MV-4-11 (cell line): ENCODE data around the gene PAM16.
"Not testable (repeated sequence)": the region's sequence is repeated elsewhere in the genome, so short reads cannot be mapped to it uniquely, and the experiment has no call there.

ENCODE experiments used
- DNase-seq: peaks from one replicate; lab custom pipeline; 2025; lab: John Stamatoyannopoulos, UW

The PAM16 gene

DNA sequence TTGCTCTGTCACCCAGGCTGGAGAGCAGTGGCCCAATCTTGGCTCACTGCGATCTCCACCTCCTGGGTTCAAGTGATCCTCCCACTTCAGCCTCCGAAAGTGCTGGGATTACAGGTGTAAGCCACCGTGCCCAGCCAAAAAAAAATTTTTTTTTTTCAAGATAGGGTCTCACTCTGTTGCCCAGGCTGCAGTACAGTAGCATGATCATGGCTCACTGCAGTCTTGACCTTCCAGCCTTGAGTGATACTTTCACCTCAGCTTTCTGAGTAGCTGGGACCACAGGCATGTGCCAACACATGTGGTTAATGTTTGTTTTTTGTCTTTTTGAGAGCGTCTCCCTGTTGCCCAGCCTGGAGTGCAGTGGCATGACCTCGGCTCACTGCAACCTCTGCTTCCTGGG, 1.7 kb upstream of the PAM16 start:
- peak; percentile 34 for DNase-seq

DNA sequence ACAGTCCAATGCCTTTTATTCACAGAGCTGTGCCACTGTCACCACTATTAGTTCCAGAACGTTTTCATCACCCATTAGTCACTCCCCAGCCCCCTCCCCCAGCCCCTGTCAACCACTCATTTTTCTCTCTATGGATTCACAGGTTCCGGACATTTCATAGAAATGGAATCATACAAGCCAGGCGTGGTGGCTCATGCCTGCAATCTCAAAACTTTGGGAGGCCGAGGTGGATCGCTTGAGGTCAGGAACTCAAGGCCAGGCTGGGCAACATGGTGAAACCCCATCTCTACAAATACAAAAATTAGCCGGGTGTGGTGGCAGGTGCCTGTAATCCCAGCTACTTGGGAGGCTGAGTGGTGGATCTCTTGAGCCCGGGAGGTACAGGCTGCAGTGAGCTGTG, 759 bp upstream of the PAM16 start:
- no peak for DNase-seq

DNA sequence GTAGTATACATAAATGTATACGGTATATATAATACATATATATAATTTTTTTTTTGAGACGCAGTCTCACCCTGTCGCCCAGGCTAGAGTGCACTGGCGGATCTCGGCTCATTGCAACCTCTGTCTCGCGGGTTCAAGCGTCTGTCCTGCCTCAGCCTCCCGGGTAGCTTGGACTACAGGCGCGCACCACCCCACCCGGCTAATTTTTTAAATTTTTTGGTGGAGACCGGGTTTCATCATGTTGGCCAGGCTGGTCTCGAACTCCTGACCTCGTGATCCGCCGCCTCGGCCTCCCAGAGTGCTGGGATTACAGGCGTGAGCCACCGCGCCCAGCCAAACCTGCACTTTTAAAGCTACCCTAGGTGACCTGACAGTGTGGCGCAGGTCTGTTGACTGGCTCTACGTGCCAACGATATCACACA, 745 bp downstream of the PAM16 start:
- DNase-seq: no peak

DNA sequence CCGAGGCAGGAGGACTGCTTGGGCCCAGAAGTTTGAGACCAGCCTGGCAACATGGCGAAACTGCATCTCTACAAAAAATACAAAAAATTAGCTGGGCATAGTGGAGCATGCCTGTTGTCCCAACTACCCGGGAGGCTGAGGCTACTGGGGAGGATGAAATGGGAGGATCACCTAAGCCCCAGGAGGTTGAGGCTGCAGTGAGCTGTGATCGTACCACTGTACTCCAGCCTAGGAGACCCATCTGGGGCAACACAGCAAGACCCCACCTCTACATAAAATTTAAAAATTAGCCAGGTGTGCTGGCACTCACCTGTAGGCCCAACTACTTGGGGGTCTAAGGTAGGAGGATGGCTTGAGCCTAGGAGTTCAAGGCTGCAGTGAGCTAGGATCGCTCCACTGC, 1.8 kb downstream of the PAM16 start:
- DNase-seq: no peak

DNA sequence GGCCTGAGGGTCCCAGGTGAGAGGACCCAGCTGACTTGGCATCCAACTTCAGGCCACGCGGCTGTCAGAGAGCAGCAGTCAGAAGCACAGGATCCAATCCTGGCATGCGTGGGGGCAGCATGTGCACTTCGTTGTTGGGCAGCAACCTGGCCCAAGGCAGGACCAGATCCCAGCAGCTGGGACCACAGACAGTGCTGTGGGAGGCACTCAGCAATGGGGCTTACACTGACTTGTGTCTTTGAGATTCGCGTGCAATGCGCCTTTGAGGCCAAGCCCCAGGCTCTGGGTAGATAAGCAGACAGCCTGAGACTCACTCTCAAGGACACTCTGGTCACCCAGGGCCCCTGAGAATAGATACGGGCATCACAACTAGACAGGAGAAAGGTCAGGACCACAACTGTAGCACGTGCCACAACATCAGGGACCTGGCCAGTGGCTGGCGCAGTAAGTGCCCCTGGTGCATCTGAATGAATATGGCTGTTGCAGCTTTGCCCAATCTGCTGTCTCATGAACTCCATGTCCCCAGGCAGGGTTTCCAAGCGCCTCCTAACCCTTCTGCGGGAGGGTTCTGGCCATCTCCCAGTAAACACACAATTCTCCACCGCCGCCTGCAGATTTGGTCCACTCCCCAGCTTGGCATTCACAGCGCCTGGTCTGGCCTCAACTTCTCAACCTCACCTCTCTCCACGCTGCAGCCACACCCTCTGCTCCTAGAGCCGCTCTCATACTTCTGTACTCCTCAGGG, 3.2 kb downstream of the PAM16 start:
- DNase-seq: peak; percentile 39

DNA sequence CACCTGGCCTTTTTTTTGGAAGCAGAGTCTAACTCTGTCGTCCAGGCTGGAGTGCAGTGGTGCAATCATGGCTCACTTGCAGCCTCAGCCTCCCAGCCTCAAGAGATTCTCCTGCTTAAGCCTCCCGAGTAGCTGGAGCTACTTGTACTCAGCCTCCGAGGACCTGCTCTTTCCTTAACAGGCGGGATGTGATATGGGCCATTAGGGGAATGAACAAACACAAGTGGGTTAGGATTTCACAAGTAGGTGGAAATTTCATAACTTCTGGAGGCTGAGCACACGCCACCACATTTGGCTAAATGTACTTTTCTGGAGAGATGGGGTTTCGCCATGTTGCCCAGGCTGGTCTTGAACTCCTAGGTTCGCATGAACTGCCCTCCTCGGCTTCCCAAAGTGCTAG, 4.1 kb downstream of the PAM16 start:
- peak; percentile 88 for DNase-seq

DNA sequence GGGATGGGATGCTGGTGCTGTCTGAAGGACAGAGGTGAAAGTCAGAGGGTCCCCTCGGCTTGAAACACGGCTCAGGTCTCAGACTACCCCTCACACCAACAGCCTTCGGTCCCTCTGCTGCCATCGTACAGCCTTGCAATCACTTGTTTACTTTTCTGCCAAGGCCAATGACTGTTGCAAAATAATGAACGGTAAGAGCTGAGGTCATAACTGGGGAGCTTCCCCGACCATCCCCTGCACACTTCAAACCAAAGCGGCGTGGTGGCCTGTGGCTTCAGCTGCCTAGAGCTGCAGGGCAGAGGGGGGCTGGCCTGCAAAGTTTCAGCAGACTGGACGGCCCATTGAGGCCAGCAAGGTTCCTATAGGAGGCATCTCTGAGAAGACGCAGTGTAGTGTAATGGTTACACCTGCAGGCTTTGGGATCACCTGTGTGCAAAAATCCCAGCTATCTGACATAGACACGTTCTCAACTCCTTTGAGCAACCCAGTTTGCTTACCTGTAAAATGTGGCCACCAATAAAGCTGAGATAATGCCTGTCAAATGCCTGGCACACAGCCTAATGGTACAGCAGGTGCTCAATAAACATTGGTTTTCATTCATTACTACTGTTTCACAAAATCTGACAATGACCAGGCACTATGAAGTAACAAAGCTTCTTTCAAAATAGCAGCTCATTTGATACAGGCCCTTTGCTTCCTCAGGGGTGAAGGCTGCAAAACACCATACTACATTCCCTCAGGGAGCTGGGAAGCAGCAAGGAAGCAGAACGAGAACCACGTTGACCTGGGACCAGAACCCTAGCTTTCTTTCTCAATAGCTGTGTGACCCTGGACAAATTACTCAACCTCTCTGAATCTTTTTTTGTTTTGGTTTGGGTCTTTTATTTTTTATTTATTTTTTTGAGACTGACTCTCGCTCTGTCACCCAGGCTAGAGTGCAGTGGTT, 5.0 kb downstream of the PAM16 start:
- DNase-seq: peak; percentile 44

DNA sequence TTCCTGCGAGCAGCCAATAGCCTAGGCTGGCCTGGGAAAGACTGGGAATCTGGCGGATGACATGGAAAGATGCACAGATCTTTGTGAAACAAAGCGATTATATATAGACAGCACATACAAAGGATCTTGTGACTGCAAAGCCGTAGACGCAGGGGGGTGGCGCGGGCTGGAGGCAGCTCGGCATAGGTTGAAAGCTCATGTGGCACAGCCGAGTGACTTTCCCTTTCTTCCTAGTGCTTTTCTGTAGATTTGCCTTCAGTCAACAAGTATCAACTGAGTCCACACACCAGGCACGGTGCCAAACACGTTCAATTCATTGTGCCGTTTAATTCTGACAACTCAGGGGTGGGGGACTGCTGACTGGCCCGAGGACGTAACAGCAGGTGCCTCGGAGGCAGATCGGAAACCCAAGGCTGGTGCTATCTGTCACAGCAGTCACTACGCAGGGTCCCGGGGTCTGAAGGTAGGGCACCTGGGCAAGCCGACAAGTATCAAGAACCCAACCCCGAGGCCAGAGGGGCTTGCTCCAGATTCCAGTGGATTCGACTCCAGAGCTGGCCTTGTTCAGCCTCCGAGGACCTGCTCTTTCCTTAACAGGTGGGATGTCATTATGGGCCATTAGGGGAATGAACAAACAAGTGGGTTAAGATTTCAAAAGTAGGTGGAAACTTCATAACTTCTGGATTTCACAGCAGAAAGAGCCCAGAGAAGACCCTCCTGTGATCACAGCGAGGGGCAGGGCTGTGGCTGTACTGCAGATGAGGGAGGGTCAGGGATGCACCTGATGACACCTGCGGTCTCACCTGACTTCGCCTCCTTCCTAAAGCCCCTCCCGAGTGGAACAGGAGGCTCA, 5.9 kb downstream of the PAM16 start:
- no peak for DNase-seq

DNA sequence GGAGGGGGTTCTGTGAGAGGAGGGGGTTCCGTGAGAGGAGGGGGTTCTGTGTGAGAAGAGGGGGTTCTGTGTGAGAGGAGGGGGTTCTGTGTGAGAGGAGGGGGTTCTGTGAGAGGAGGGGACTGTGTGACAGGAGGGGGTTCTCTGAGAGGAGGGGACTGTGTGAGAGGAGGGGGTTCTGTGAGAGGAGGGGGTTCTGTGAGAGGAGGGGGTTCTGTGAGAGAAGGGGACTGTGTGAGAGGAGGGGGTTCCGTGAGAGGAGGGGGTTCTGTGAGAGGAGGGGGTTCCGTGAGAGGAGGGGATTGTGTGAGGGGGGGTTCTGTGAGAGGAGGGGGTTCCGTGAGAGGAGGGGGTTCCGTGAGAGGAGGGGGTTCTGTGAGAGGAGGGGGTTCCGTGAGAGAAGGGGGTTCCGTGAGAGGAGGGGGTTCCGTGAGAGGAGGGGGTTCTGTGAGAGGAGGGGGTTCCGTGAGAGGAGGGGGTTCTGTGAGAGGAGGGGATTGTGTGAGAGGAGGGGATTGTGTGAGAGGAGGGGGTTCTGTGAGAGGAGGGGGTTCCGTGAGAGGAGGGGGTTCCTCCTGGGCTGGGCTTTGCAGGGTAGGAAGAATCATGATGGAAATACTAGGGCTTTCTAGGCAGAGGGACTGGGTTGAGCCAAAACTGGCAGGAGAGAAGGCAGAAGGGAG, 6.7 kb downstream of the PAM16 start:
- DNase-seq: not testable (repeated sequence)

DNA sequence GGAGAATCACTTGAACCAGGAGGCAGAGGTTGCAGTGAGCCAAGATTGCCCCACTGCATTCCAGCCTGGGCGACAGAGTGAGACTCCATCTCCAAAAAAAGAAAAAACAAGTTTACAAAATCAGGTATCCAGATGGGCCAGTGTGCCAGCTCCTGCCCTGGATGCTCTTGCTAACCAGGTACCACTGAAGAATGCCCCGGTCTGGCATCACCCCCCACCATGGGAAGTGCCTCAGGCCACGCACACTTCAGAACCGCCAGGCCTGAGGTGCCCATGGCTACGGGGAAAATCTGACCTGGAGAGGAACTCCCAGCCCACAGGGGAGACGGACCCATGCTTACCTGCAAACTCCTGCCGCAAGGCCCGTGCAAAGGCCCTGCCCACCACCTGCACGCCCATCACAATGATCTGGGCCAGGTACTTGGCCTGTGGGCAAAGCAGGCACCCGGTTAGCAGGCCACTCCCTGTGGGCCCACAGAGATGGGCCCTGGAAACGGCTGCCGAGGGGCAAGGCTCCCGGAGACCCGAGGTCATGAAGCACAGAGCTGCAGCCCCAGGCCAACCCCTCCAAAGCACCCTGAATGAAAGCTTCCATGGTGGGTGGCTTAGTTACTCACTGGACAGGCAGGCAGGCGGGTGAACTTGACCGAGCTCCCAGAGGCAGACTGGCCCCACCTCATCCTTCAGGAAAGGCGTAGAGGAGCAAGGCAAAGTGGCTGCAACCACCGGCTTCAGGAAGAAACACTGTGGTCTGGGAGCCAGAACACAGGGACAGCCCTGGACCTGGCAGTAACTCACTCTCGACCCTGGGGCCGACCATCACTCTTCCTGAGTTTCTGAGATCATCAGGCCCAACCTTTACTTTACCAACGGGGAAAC, 8.0 kb downstream of the PAM16 start:
- DNase-seq: no peak

DNA sequence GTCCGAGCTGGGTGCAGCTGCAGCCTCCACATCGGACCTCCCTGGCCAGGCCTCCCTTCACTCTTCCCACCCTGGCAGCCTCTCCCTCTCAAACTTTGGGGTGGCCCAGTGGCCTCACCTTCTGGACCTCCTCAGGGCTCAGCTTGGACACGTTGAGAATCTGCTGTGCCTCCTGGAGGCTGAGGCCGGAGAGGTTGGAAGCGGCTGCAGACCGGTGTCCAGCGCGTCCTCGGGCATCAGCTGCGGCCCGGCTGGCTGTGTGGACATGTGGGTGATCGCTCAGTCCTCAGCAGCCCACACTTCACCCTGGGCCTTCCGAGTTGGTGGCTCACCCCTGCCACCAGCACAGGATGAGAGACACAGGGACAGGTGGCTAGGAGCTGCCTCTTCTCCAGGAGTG, 9.9 kb downstream of the PAM16 start:
- no peak for DNase-seq

DNA sequence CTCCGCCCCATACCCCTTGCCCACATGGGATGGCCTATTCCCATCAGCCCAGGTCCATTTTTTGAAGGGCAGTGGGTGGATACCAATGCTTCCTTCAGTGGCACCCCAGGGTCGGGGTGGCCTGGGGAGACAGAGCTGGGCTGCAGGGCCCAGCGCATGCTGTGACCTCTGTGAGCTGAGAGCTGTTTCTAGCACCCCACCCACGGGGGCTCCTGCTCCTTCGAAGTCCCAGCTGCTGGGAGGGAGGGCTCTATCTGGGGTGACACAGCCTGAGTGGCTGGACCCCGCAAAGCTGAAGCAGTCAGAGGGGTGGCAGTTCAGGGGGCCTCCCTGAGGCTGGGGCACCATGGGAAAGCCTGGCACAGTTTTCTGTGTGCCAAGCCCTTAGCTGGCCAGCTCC, 10.7 kb downstream of the PAM16 start:
- DNase-seq: no peak

DNA sequence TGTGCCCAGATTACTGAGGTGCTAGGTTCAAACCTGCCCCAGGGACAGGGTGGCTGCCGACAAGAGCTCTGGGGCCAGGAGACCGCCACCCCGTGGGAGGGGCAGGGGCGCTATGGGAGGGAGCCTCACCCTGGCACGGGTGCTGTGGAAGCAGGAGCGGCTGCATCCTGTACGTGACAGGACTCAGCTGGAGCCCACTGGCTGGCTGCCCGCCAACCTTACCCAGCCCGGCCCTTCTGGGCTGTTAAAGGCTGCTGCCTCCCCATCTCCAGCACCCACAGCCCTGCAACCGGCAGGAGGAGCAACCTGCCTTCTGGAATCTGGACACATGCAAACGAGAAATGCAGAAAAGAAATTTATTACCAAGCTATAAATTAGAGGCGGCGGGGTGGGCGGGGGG, 11.2 kb downstream of the PAM16 start:
- DNase-seq: no peak

DNA sequence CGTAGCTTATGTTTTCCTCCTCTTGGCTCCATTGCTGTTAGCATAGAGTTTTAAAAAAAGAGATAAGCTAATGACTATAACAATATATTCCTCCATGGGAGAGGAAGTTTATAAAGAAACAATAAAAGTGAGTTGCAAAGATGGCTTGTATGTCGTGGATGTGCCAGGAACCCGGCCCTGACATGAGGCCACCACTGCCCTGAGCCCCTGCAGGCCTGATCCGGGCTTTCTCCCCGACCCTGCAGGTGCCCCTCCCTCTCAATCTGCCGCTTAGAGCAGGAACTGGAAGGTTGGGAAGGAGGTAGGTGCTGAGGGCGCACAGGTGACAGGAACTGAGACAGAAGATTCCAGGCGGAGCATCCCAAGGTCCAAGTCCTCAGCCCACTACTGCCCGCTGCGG, 11.7 kb downstream of the PAM16 start:
- no peak for DNase-seq

DNA sequence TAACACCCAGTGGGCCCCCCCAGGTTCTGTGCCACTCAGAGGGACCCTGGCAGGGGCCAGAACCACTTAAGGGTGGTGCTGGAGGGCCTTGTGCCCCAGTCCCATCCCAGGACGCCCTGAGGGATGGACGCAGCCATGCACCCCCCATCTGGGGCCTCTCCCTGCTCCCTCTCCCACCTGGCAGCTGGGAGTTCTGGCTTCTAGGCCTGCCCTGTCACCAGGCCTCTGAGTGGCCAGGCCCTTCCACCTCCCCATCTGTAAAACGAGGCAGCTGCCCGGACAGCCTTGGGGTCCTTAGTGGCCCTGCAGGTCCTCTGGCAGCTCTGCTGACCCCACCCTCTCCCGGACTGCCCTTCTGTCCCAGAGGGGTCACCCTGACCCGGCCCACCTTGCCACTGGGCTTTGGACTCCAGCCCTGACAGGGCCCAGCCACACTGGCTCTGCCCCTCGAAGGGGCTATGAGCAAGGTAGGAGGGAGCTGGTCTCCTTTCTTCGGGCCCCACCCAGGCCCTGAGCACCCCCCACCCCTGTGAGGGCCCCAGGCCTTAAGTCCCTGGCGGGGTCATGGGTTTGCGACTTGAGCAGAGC, 12.3 kb downstream of the PAM16 start:
- no peak for DNase-seq

DNA sequence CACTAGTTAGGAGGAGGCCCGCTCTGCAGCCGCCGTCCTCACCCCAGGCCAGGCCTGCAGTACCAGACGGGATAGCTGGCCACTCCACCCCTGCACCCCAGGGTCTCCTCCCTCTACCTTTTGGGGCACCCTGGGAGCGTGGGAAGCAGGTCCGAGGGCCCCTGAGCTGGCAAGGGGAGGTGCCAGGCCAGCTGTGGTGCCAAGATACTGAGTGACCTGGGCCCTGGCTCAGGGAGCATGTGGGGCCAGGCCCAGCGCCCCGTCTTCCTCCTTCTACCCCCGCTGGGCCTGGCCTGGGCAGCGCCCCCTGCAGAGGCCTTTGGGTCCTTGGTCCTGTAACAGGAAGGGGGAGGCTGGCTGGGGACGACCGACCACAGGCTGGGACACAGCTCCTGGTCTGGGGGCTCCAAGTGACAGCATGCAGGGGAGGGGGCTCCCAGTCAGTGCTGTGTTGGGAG, 13.0 kb downstream of the PAM16 start:
- no peak for DNase-seq

DNA sequence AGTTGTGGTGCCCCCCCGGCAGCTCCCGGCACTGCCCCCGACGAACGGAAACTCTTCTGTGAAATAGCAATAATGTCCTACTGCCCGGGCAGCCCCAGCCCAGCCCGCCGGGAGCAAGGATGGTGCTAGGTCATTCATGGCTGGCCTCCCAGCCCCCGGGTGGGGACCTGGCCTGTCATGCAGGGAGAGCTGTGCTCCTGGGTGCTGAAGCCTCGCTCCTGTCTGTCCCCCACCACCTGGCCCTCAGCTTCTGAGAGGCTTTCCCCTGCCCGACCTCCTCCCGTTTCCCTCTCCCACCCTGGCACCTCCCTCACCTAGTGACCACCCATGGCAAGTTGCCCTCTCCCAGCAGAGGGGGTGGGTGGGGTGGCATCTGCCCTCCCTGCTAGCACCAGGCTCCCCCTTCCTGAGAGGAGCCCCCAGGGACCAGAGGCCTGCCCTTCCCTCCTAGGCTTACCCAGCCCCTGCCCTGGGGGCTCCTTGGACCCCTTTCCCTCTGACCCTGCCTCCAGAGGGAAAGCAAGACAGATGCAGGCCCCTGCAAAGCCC, 13.5 kb downstream of the PAM16 start:
- no peak for DNase-seq

DNA sequence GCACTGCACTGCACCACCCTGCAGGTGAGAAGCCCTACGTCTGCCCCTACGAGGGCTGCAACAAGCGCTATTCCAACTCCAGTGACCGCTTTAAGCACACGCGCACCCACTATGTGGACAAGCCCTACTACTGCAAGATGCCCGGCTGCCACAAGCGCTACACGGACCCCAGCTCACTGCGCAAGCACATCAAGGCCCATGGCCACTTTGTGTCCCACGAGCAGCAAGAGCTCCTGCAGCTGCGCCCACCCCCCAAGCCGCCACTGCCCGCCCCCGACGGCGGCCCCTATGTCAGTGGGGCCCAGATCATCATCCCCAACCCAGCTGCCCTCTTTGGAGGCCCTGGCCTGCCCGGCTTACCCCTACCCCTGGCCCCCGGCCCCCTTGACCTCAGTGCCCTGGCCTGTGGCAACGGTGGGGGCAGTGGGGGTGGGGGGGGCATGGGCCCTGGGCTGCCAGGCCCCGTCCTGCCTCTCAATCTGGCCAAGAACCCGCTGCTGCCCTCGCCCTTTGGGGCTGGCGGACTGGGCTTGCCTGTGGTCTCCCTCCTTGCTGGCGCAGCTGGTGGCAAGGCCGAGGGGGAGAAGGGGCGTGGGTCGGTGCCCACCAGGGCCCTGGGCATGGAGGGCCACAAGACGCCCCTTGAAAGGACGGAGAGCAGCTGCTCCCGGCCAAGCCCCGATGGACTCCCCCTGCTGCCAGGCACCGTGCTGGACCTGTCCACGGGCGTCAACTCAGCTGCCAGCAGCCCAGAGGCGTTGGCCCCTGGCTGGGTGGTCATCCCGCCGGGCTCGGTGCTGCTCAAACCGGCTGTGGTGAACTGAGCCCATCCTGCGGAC, 14.2 kb downstream of the PAM16 start:
- no peak for DNase-seq
